IMR-90 (cell line): ENCODE measurements around the gene P2RY2. TPM values are rescaled to one million over a fixed set of nuclear protein-coding genes. Genes with fewer than 3 reads are reported as not detected.
A peak's percentile ranks its signal among the peaks of the same experiment; 100 is the strongest.

Source experiments
- ATAC-seq: fragments of 200-7000 bp; cut with Tn5 transposase; 2 replicates; pipeline ENCODE4 v1.9.1; 2020; ENCODE audit warnings: low read depth, mild to moderate bottlenecking, moderate library complexity
- BruUV-seq: library from RNA; stranded (reverse); fragments of 400-500 nt; replicated peaks from 2 replicates; lab custom pipeline; 2021; lab: Mats Ljungman, UMichigan
- CTCF ChIA-PET: fragments of 300-600 bp; formaldehyde crosslinking; extraction: SDS; loops from one replicate; lab custom pipeline; 2021; ENCODE audit warnings: antibody characterized with exemption; lab: Yijun Ruan, JAX
- POLR2A ChIA-PET: fragments of 300-600 bp; sonication (Branson Sonifier 250); formaldehyde crosslinking; loops from one replicate; lab custom pipeline; 2022; ENCODE audit warnings: antibody characterized with exemption; ENCODE audit not compliant: unreplicated experiment; lab: Charles Lee
- DNase-seq: peaks from one replicate; pipeline ENCODE4 v3.0.0; 2013
- H2AFZ ChIP-seq: replicated peaks from 2 replicates; pipeline ENCODE3; 2013; ENCODE audit warnings: low read length, mild to moderate bottlenecking; ENCODE audit not compliant: poor library complexity
- H2AK5ac ChIP-seq: 2 replicates; pipeline ENCODE4 v1.6.1; 2013; ENCODE audit warnings: low read depth, low read length, inconsistent platforms
- H2AK9ac ChIP-seq: replicated peaks from 2 replicates; pipeline ENCODE3; 2013; ENCODE audit warnings: mild to moderate bottlenecking, low read depth, low read length, moderate library complexity; ENCODE audit not compliant: poor library complexity
- H2BK120ac ChIP-seq: 2 replicates; pipeline ENCODE4 v1.6.1; 2013; ENCODE audit warnings: low read depth, low read length, inconsistent platforms
- H2BK15ac ChIP-seq: 3 replicates; pipeline ENCODE4 v1.6.1; 2013; ENCODE audit warnings: low read depth, low read length, inconsistent platforms
- H2BK20ac ChIP-seq: 2 replicates; pipeline ENCODE4 v1.6.1; 2013; ENCODE audit warnings: low read depth, mild to moderate bottlenecking, inconsistent platforms, low read length, moderate library complexity
- H2BK5ac ChIP-seq: 2 replicates; pipeline ENCODE4 v1.6.1; 2013; ENCODE audit warnings: mild to moderate bottlenecking, low read depth, low read length, inconsistent platforms; ENCODE audit not compliant: poor library complexity, severe bottlenecking
- H3K14ac ChIP-seq: replicated peaks from 2 replicates; pipeline ENCODE4 v1.6.1; 2013; ENCODE audit warnings: low read depth, low read length, inconsistent platforms
- H3K18ac ChIP-seq: 2 replicates; pipeline ENCODE4 v1.6.1; 2013; ENCODE audit warnings: low read depth, low read length, control low read depth
- H3K23ac ChIP-seq: 2 replicates; pipeline ENCODE4 v1.6.1; 2013; ENCODE audit warnings: low read depth, low read length, inconsistent platforms
- H3K27ac ChIP-seq: 2 replicates; pipeline ENCODE4 v1.5.1; 2013; ENCODE audit warnings: mild to moderate bottlenecking, control low read depth, low read length; ENCODE audit not compliant: insufficient read depth
- H3K27me3 ChIP-seq: 2 replicates; pipeline ENCODE4 v1.6.1; 2013; ENCODE audit warnings: low read length; ENCODE audit not compliant: control insufficient read depth, insufficient read depth
- H3K36me3 ChIP-seq: 2 replicates; pipeline ENCODE4 v1.6.1; 2013; ENCODE audit warnings: low read length, mixed read lengths; ENCODE audit not compliant: control insufficient read depth, insufficient read depth
- H3K4ac ChIP-seq: 2 replicates; pipeline ENCODE4 v1.6.1; 2013; ENCODE audit warnings: low read depth, low read length, inconsistent platforms
- H3K4me1 ChIP-seq: 2 replicates; pipeline ENCODE4 v1.6.1; 2013; ENCODE audit warnings: low read length, mixed read lengths; ENCODE audit not compliant: control insufficient read depth, insufficient read depth
- H3K4me2 ChIP-seq: 2 replicates; pipeline ENCODE4 v1.6.1; 2013; ENCODE audit warnings: low read depth, mild to moderate bottlenecking, control low read depth, low read length, moderate library complexity
- H3K4me3 ChIP-seq: 2 replicates; pipeline ENCODE4 v1.5.1; 2013; ENCODE audit warnings: low read depth, mild to moderate bottlenecking, control low read depth, low read length, moderate library complexity; ENCODE audit not compliant: insufficient read depth
- H3K56ac ChIP-seq: 2 replicates; pipeline ENCODE4 v1.6.1; 2013; ENCODE audit warnings: low read length, inconsistent platforms; ENCODE audit not compliant: insufficient read depth; ENCODE audit errors: extremely low read depth
- H3K79me1 ChIP-seq, 2 experiments: 2 replicates each; pipeline ENCODE4 v1.6.1; 2013; ENCODE audit warnings: low read length in 2 of 2, inconsistent platforms in 1 of 2, low read depth in 1 of 2
- H3K9ac ChIP-seq: 2 replicates; pipeline ENCODE4 v1.6.1; 2013; ENCODE audit warnings: low read depth, low read length, control low read depth
- H3K9me1 ChIP-seq: 2 replicates; pipeline ENCODE4 v1.6.1; 2013; ENCODE audit warnings: low read length, inconsistent platforms; ENCODE audit not compliant: insufficient read depth
- H3K9me3 ChIP-seq: 2 replicates; pipeline ENCODE4 v1.6.1; 2013; ENCODE audit warnings: low read length; ENCODE audit not compliant: control insufficient read depth, insufficient read depth
- H4K20me1 ChIP-seq: 2 replicates; pipeline ENCODE4 v1.6.1; 2013; ENCODE audit warnings: low read length, inconsistent platforms; ENCODE audit not compliant: insufficient read depth
- H4K5ac ChIP-seq: 2 replicates; pipeline ENCODE4 v1.6.1; 2013; ENCODE audit warnings: mild to moderate bottlenecking, low read depth, low read length, control low read depth
- H4K8ac ChIP-seq, 2 experiments: 2 replicates each; pipeline ENCODE4 v1.6.1; 2013; ENCODE audit warnings: low read depth in 2 of 2, low read length in 2 of 2, control low read depth in 1 of 2, inconsistent platforms in 1 of 2
- H4K91ac ChIP-seq: 2 replicates; pipeline ENCODE4 v1.6.1; 2013; ENCODE audit warnings: low read depth, low read length, inconsistent platforms; ENCODE audit not compliant: insufficient read depth
- BHLHE40 ChIP-seq: fragments of 150-350 bp; IDR thresholded peaks from 2 replicates; pipeline ENCODE4 v1.6.1; 2016; ENCODE audit warnings: mild to moderate bottlenecking, low read depth, low read length
- CEBPB ChIP-seq: IDR thresholded peaks from 2 replicates; pipeline ENCODE4 v1.6.1; 2012; ENCODE audit warnings: low read depth, low read length, improper control_type of control experiment
- FOS ChIP-seq: fragments of 150-350 bp; IDR thresholded peaks from 2 replicates; pipeline ENCODE4 v1.6.1; 2016; ENCODE audit warnings: low read depth, low read length
- MXI1 ChIP-seq: IDR thresholded peaks from 2 replicates; pipeline ENCODE4 v1.6.1; 2012; ENCODE audit warnings: low read depth, mild to moderate bottlenecking, low read length, moderate library complexity, borderline replicate concordance
- NFE2L2 ChIP-seq: fragments of 150-350 bp; IDR thresholded peaks from 2 replicates; pipeline ENCODE4 v1.6.1; 2016; ENCODE audit warnings: low read depth, mild to moderate bottlenecking, low read length
- POLR2A ChIP-seq: IDR thresholded peaks from 2 replicates; pipeline ENCODE4 v1.6.1; 2012; ENCODE audit warnings: mild to moderate bottlenecking, low read depth, low read length
- RAD21 ChIP-seq: IDR thresholded peaks from 2 replicates; pipeline ENCODE4 v1.6.1; 2012; ENCODE audit warnings: low read length, improper control_type of control experiment
- RCOR1 ChIP-seq: IDR thresholded peaks from 2 replicates; pipeline ENCODE4 v1.6.1; 2012; ENCODE audit warnings: mild to moderate bottlenecking, low read length, improper control_type of control experiment; ENCODE audit not compliant: insufficient replicate concordance
- RFX5 ChIP-seq: IDR thresholded peaks from 2 replicates; pipeline ENCODE4 v1.8.0; 2012; ENCODE audit warnings: low read depth, mild to moderate bottlenecking, low read length, moderate library complexity
- SMC3 ChIP-seq: fragments of 150-350 bp; IDR thresholded peaks from 2 replicates; pipeline ENCODE4 v1.6.1; 2016; ENCODE audit warnings: low read depth, mild to moderate bottlenecking, antibody characterized with exemption, low read length, moderate library complexity
- WGBS, 2 experiments: methylation state at CpG; one replicate each; pipeline versions ENCODE4 v1.1.5 to v1.1.7; 2013; ENCODE audit warnings: missing lambda C conversion rate in 2 of 2; ENCODE audit not compliant: insufficient read length in 1 of 2; ENCODE audit errors: extremely low coverage in 2 of 2; 5-methylcytosine and 5-hydroxymethylcytosine counted together
- dilution Hi-C: fragments of 300-500 bp; cut with HindIII; formaldehyde crosslinking; loops from one replicate; pipeline ENCODE4 v1.14.3; 2018; ENCODE audit warnings: low sequenced_read_pairs; ENCODE audit not compliant: unreplicated experiment
- in situ Hi-C: fragments of 300-500 bp; cut with MboI; formaldehyde crosslinking; loops from 3 replicates; pipeline ENCODE4 v1.14.3; 2019; ENCODE audit warnings: low sequenced_read_pairs, inconsistent platforms, mixed read lengths
- intact Hi-C: fragments of 100-400 bp; cut with micrococcal nuclease; formaldehyde crosslinking; loops from 2 replicates; pipeline ENCODE4 v1.10.0; 2022
- polyA plus RNA-seq, 3 experiments: library from polyadenylated mRNA; depleted of rRNA; stranded (reverse); fragments of >200 nt; gene quantifications; 2 replicates each; pipeline ENCODE4 v1.2.3, GENCODE V29; 2012; ENCODE audit warnings: low replicate concordance in 1 of 3
- total RNA-seq: library from RNA; depleted of rRNA; stranded (reverse); fragments of >200 nt; gene quantifications from 2 replicates; pipeline ENCODE4 v1.2.3, GENCODE V29; 2012
- TF ChIP-seq, protein P1 (sequence below): fragments of 150-350 bp; IDR thresholded peaks from 2 replicates; pipeline ENCODE4 v1.6.1; 2016; ENCODE audit warnings: low read depth, mild to moderate bottlenecking, low read length, moderate library complexity, borderline replicate concordance
- TF ChIP-seq, protein P2 (sequence below): conservative IDR thresholded peaks from 2 replicates; pipeline ENCODE4 v1.5.1; 2012; ENCODE audit warnings: mild to moderate bottlenecking, low read depth, low read length, improper control_type of control experiment
- TF ChIP-seq, protein P3 (sequence below): fragments of 150-350 bp; IDR thresholded peaks from 2 replicates; pipeline ENCODE4 v1.6.1; 2017; ENCODE audit warnings: mild to moderate bottlenecking, antibody characterized with exemption, low read length, low read depth

P2RY2 gene
- total and polyA plus RNA-seq, 2 of the 4 experiments (the other 2 are of a cell fraction), result not detected

DNA sequence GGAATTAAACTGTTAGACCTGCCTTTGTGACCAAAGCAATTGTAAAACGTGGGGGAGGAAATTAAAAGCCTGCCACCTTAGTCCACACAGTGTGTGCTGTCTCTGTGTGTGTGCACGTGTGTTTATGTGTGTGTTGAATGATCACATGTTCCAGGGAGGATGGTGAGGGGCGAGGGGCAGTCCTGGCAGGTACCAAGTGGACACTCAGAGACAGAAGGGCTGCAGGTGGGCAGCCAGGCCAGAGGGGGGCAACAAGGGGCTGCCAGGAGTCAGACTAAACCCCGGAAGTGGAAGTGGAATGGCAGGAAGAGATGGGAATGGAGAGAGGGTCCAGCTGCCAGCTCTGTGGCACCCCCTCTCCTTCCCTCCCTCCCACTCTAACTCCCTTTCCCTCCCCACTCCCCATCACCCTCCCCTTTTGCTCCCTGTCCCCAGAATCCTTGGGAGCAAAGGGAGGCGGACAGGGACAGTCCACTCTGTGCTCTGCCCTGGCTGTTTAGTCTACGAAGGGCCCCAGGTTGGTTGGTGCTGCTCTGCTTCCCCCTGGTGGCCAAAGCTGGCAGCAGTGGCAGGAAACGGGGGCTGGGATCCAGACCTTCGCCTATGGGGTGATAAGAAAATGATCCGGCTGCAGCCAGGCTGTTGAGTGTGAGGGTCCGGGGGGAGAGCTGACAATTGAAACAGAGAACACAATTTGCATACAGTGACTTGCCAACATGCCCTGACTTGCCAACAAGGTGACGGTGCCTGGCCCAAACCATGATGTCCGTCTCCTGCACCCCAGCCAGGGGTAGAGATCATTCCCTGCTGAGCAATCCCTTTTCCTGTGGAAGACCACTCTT lies 24.4 kb downstream of the P2RY2 start:
- in situ Hi-C loops, result loop anchor here (5.0 kb wide), 1 partner anchor 415 kb away; no protein-coding TSS in a partner anchor
- H2AK9ac ChIP-seq, result peak overlapping the region; percentile 66
- H3K9me1 ChIP-seq, result peaks cover 14% of the 10 kb centered on the region
- peak overlapping the region; percentile 88 for H3K4ac ChIP-seq
- H2AFZ ChIP-seq, result peak overlapping the region; percentile 87
- intact Hi-C loops, result loop anchor here (1.0 kb wide), 2 partner anchors 47 to 57 kb away; no protein-coding TSS in a partner anchor
- H3K27me3 ChIP-seq, result 0 out of 2 replicates have a peak, but pooled peaks cover 3% of the 10 kb centered on the region
- ChIA-PET CTCF (interaction anchor here (0.6 to 2.5 kb wide), 7 partner anchors 9 to 410 kb away, joined by 3 to 10 read pairs (median 3); no protein-coding TSS in a partner anchor), POLR2A (no interaction called here)
- H3K56ac ChIP-seq, result 0 out of 2 replicates have a peak overlapping the region, but pooled peaks have one; percentile 11
- H3K4me1 ChIP-seq, result peaks cover 14% of the 10 kb centered on the region
- H2AK5ac ChIP-seq, result peak overlapping the region; percentile 94
- H3K4me2 ChIP-seq, result no peak overlapping the region; the same call in 1 of the 2 replicates
- no TSS peak for BruUV-seq
- 14% methylated on average over 6 of the region's 12 CpGs; no CpG with 5 or more reads in 1 of the 2 experiments for WGBS, 2 experiments
- no peaks in the 10 kb centered on the region for H3K79me1 ChIP-seq
- H3K18ac ChIP-seq, result peak overlapping the region; percentile 39
- no peak overlapping the region for H3K23ac ChIP-seq
- peak overlapping the region; percentile 65 for H4K5ac ChIP-seq
- peak overlapping the region; percentile 17; the same call in 1 of the 2 replicates for H3K27ac ChIP-seq
- no peaks in the 10 kb centered on the region for H3K9me3 ChIP-seq
- peak overlapping the region; percentile 23 for H2BK5ac ChIP-seq
- peak overlapping the region; percentile 91 for H2BK120ac ChIP-seq
- H3K36me3 ChIP-seq, result no peaks in the 10 kb centered on the region
- H2BK15ac ChIP-seq, result peak overlapping the region; percentile 57; the same call in 2 of the 3 replicates
- no peak overlapping the region for H3K4me3 ChIP-seq
- H4K91ac ChIP-seq, result peak overlapping the region; percentile 89
- peak overlapping the region; percentile 95 to 97 for H4K8ac ChIP-seq
- peak overlapping the region; percentile 87 for H2BK20ac ChIP-seq
- peak; percentile 60 for DNase-seq
- peak overlapping the region; percentile 20 for H3K9ac ChIP-seq
- no peaks in the 10 kb centered on the region for H4K20me1 ChIP-seq
- dilution Hi-C loops, result no loop called here
- peak overlapping the region; percentile 84 for H3K14ac ChIP-seq
- peak; percentile 96 for ATAC-seq
- TF ChIP-seq MXI1 (no peak), FOS (no peak), RCOR1 (no peak), POLR2A (peak; percentile 47; the same call in 1 of the 2 replicates), NFE2L2 (no peak), RFX5 (no peak), CEBPB (no peak), SMC3 (peak; percentile 85), RAD21 (peak; percentile 91), BHLHE40 (no peak)
- TF ChIP-seq, protein P1, sequence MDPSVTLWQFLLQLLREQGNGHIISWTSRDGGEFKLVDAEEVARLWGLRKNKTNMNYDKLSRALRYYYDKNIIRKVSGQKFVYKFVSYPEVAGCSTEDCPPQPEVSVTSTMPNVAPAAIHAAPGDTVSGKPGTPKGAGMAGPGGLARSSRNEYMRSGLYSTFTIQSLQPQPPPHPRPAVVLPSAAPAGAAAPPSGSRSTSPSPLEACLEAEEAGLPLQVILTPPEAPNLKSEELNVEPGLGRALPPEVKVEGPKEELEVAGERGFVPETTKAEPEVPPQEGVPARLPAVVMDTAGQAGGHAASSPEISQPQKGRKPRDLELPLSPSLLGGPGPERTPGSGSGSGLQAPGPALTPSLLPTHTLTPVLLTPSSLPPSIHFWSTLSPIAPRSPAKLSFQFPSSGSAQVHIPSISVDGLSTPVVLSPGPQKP, result no peak
- TF ChIP-seq, protein P2, sequence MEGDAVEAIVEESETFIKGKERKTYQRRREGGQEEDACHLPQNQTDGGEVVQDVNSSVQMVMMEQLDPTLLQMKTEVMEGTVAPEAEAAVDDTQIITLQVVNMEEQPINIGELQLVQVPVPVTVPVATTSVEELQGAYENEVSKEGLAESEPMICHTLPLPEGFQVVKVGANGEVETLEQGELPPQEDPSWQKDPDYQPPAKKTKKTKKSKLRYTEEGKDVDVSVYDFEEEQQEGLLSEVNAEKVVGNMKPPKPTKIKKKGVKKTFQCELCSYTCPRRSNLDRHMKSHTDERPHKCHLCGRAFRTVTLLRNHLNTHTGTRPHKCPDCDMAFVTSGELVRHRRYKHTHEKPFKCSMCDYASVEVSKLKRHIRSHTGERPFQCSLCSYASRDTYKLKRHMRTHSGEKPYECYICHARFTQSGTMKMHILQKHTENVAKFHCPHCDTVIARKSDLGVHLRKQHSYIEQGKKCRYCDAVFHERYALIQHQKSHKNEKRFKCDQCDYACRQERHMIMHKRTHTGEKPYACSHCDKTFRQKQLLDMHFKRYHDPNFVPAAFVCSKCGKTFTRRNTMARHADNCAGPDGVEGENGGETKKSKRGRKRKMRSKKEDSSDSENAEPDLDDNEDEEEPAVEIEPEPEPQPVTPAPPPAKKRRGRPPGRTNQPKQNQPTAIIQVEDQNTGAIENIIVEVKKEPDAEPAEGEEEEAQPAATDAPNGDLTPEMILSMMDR, result peak; percentile 90
- TF ChIP-seq, protein P3, sequence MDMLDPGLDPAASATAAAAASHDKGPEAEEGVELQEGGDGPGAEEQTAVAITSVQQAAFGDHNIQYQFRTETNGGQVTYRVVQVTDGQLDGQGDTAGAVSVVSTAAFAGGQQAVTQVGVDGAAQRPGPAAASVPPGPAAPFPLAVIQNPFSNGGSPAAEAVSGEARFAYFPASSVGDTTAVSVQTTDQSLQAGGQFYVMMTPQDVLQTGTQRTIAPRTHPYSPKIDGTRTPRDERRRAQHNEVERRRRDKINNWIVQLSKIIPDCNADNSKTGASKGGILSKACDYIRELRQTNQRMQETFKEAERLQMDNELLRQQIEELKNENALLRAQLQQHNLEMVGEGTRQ, result no peak
